Naive B cell (primary cell): ENCODE measurements around the gene PCED1B. TPM values are rescaled to one million over a fixed set of nuclear protein-coding genes. Genes with fewer than 3 reads are reported as not detected.
A peak's percentile ranks its signal among the peaks of the same experiment; 100 is the strongest.

Experiments
- ATAC-seq, 2 donors: fragments of 150-1000 bp; cut with Tn5 transposase; 2 replicates each; pipeline ENCODE4 v1.10.0; 2021; ENCODE audit warnings: low read depth in 2 of 2, mild to moderate bottlenecking in 2 of 2, moderate library complexity in 2 of 2
- DNase-seq: peaks from one replicate; pipeline ENCODE4 v3.0.0; 2022
- H3K27ac Mint-ChIP-seq, 6 donors: one replicate each; pipeline ENCODE4 v1.8.0; 2020 to 2022; ENCODE audit warnings: mild to moderate bottlenecking in 6 of 6, mixed read lengths in 6 of 6, moderate library complexity in 5 of 6, inconsistent platforms in 2 of 6
- H3K27me3 Mint-ChIP-seq, 3 donors: one replicate each; pipeline ENCODE4 v1.8.0; 2021 to 2022; ENCODE audit warnings: mixed read lengths in 3 of 3, mild to moderate bottlenecking in 1 of 3
- H3K36me3 Mint-ChIP-seq, 2 donors: one replicate each; pipeline ENCODE4 v1.8.0; 2020 to 2022; ENCODE audit warnings: mixed read lengths in 2 of 2, inconsistent platforms in 1 of 2, mild to moderate bottlenecking in 1 of 2
- H3K4me1 Mint-ChIP-seq, 3 donors: one replicate each; pipeline ENCODE4 v1.8.0; 2020 to 2022; ENCODE audit warnings: mixed read lengths in 3 of 3, inconsistent platforms in 1 of 3, mild to moderate bottlenecking in 1 of 3, moderate library complexity in 1 of 3
- H3K4me3 Mint-ChIP-seq, 8 donors: one replicate each; pipeline ENCODE4 v1.8.0; 2020 to 2022; ENCODE audit warnings: mild to moderate bottlenecking in 8 of 8, mixed read lengths in 8 of 8, moderate library complexity in 8 of 8, inconsistent platforms in 2 of 8
- H3K9me3 Mint-ChIP-seq, 7 donors: one replicate each; pipeline ENCODE4 v1.8.0; 2020 to 2022; ENCODE audit warnings: mixed read lengths in 7 of 7, mild to moderate bottlenecking in 5 of 7, inconsistent platforms in 2 of 7, moderate library complexity in 1 of 7
- polyA plus RNA-seq, 6 donors: library from polyadenylated mRNA; unstranded; fragments of 300-500 nt; fragmentation: Illumina TruSeq; gene quantifications; one replicate each; pipeline ENCODE4 v1.2.3, GENCODE V29; 2021; ENCODE audit warnings: low read depth in 6 of 6

The PCED1B gene
- polyA plus RNA-seq, 6 donors from 2014 or later: 8.2 to 17.4 (median 11.0) TPM

- H3K9me3 Mint-ChIP-seq: no peaks in the 10 kb centered on the region
- H3K27ac Mint-ChIP-seq: peak overlapping the region in 1 of 6 donors; percentile 41
- no peaks in the 10 kb centered on the region for H3K27me3 Mint-ChIP-seq
- no peaks in the 10 kb centered on the region for H3K36me3 Mint-ChIP-seq
- no peak overlapping the region for H3K4me3 Mint-ChIP-seq
- peaks cover 10 to 25% (median 12%) of the 10 kb centered on the region in 3 donors for H3K4me1 Mint-ChIP-seq
- no peak for DNase-seq
- no peak for ATAC-seq
Observed at GRCh38 chr12:47074757-47075156, 4.7 kb upstream of the PCED1B start.

- Mint-ChIP-seq H3K9me3 (no peaks in the 10 kb centered on the region), H3K4me1 (peaks cover 12 to 25% (median 12%) of the 10 kb centered on the region in 3 donors), H3K27ac (peak overlapping the region in 1 of 6 donors; percentile 41), H3K4me3 (no peak overlapping the region), H3K36me3 (peaks cover 0 to 2% of the 10 kb centered on the region in 2 donors), H3K27me3 (no peaks in the 10 kb centered on the region)
- ATAC-seq (no peak), DNase-seq (no peak)
Observed at GRCh38 chr12:47075192-47076084, 4.0 kb upstream of the PCED1B start.

- ATAC-seq (no peak), DNase-seq (no peak)
- H3K27me3 Mint-ChIP-seq: no peaks in the 10 kb centered on the region
- peaks cover 24 to 44% (median 31%) of the 10 kb centered on the region in 3 donors for H3K4me1 Mint-ChIP-seq
- no peaks in the 10 kb centered on the region for H3K9me3 Mint-ChIP-seq
- H3K4me3 Mint-ChIP-seq: peak overlapping the region in 6 of 8 donors; percentile 22 to 94 (median 68)
- peaks cover 0 to 8% of the 10 kb centered on the region in 2 donors for H3K36me3 Mint-ChIP-seq
- H3K27ac Mint-ChIP-seq: peak overlapping the region in 1 of 6 donors; percentile 66
Observed at GRCh38 chr12:47077206-47078085, 2.0 kb upstream of the PCED1B start.

- Mint-ChIP-seq H3K4me1 (peaks cover 28 to 50% (median 37%) of the 10 kb centered on the region in 3 donors), H3K9me3 (no peaks in the 10 kb centered on the region), H3K27me3 (no peaks in the 10 kb centered on the region), H3K4me3 (peak overlapping the region in 6 of 8 donors; percentile 22 to 94 (median 68)), H3K27ac (peak overlapping the region in 2 of 6 donors; percentile 34 to 66), H3K36me3 (peaks cover 0 to 8% of the 10 kb centered on the region in 2 donors)
- ATAC-seq (no peak), DNase-seq (no peak)
Observed at GRCh38 chr12:47078086-47078395, 1.4 kb upstream of the PCED1B start.

GRCh38 chr12:47078733-47079467 lies 521 bp upstream of the PCED1B start:
- Mint-ChIP-seq H3K36me3 (peaks cover 0 to 8% of the 10 kb centered on the region in 2 donors), H3K4me1 (peaks cover 28 to 58% (median 37%) of the 10 kb centered on the region in 3 donors), H3K27ac (peak overlapping the region in 5 of 6 donors; percentile 72 to 93 (median 90)), H3K9me3 (no peaks in the 10 kb centered on the region), H3K27me3 (no peaks in the 10 kb centered on the region), H3K4me3 (peak overlapping the region; percentile 89 to 96 (median 94))
- ATAC-seq: peak in 1 of 2 donors; percentile 24
- no peak for DNase-seq

GRCh38 chr12:47079981-47080724 lies 732 bp downstream of the PCED1B start:
- Mint-ChIP-seq H3K4me3 (peak overlapping the region; percentile 92 to 99 (median 97)), H3K27ac (peak overlapping the region; percentile 90 to 96 (median 94)), H3K27me3 (no peaks in the 10 kb centered on the region), H3K4me1 (peaks cover 30 to 71% (median 48%) of the 10 kb centered on the region in 3 donors), H3K36me3 (peaks cover 0 to 8% of the 10 kb centered on the region in 2 donors), H3K9me3 (no peaks in the 10 kb centered on the region)
- DNase-seq (peak; percentile 38), ATAC-seq (peak; percentile 48 to 53)

GRCh38 chr12:47080725-47081502 lies 1.5 kb downstream of the PCED1B start:
- Mint-ChIP-seq H3K27me3 (no peaks in the 10 kb centered on the region), H3K36me3 (peaks cover 0 to 8% of the 10 kb centered on the region in 2 donors)

GRCh38 chr12:47082283-47082682 lies 2.9 kb downstream of the PCED1B start:
- H3K36me3 Mint-ChIP-seq: peaks cover 0 to 8% of the 10 kb centered on the region in 2 donors

More at GRCh38 chr12:47080725-47081502, 1.5 kb downstream of the PCED1B start:
- Mint-ChIP-seq H3K9me3 (no peaks in the 10 kb centered on the region), H3K4me1 (peaks cover 35 to 79% (median 55%) of the 10 kb centered on the region in 3 donors), H3K4me3 (peak overlapping the region; percentile 92 to 99 (median 97)), H3K27ac (peak overlapping the region; percentile 90 to 96 (median 94))
- DNase-seq (peak; percentile 56), ATAC-seq (peak; percentile 62)

GRCh38 chr12:47082796-47083621 lies 3.6 kb downstream of the PCED1B start:
- H3K27ac Mint-ChIP-seq: peak overlapping the region in 4 of 6 donors; percentile 40 to 90 (median 48)
- H3K27me3 Mint-ChIP-seq: no peaks in the 10 kb centered on the region
- H3K9me3 Mint-ChIP-seq: no peaks in the 10 kb centered on the region
- peaks cover 32 to 72% (median 57%) of the 10 kb centered on the region in 3 donors for H3K4me1 Mint-ChIP-seq
- ATAC-seq: no peak
- peaks cover 0 to 8% of the 10 kb centered on the region in 2 donors for H3K36me3 Mint-ChIP-seq
- no peak for DNase-seq
- H3K4me3 Mint-ChIP-seq: peak overlapping the region in 2 of 8 donors; percentile 44 to 99

More at GRCh38 chr12:47082283-47082682, 2.9 kb downstream of the PCED1B start:
- DNase-seq (no peak), ATAC-seq (no peak)
- no peaks in the 10 kb centered on the region for H3K27me3 Mint-ChIP-seq
- peak overlapping the region in 3 of 8 donors; percentile 27 to 99 (median 42) for H3K4me3 Mint-ChIP-seq
- no peaks in the 10 kb centered on the region for H3K9me3 Mint-ChIP-seq
- H3K27ac Mint-ChIP-seq: peak overlapping the region in 3 of 6 donors; percentile 30 to 90 (median 35)
- H3K4me1 Mint-ChIP-seq: peaks cover 35 to 79% (median 57%) of the 10 kb centered on the region in 3 donors

GRCh38 chr12:47084172-47084571 lies 4.8 kb downstream of the PCED1B start:
- DNase-seq (no peak), ATAC-seq (no peak)
- H3K9me3 Mint-ChIP-seq: no peaks in the 10 kb centered on the region
- peaks cover 28 to 61% (median 51%) of the 10 kb centered on the region in 3 donors for H3K4me1 Mint-ChIP-seq
- H3K36me3 Mint-ChIP-seq: peaks cover 0 to 8% of the 10 kb centered on the region in 2 donors
- H3K4me3 Mint-ChIP-seq: peak overlapping the region in 1 of 8 donors; percentile 34
- no peaks in the 10 kb centered on the region for H3K27me3 Mint-ChIP-seq
- H3K27ac Mint-ChIP-seq: peak overlapping the region in 2 of 6 donors; percentile 9 to 91

GRCh38 chr12:47085815-47086252 lies 6.4 kb downstream of the PCED1B start:
- Mint-ChIP-seq H3K27me3 (no peaks in the 10 kb centered on the region), H3K36me3 (peaks cover 2 to 8% of the 10 kb centered on the region in 2 donors), H3K27ac (peak overlapping the region in 2 of 6 donors; percentile 40 to 71), H3K4me1 (peaks cover 19 to 55% (median 41%) of the 10 kb centered on the region in 3 donors), H3K4me3 (peak overlapping the region in 4 of 8 donors; percentile 20 to 41 (median 35)), H3K9me3 (peaks cover 0 to under 1% (median 0%) of the 10 kb centered on the region in 7 donors)
- no peak for DNase-seq
- peak; percentile 75 to 83 for ATAC-seq
